ENCODE results near the gene TNKS1BP1. TPM values are rescaled to one million over a fixed set of nuclear protein-coding genes. Genes with fewer than 3 reads are reported as not detected.

TNKS1BP1 gene
- total RNA-seq, 4 donors from 2014 or later = 74.3 to 122 (median 119) TPM

DNA sequence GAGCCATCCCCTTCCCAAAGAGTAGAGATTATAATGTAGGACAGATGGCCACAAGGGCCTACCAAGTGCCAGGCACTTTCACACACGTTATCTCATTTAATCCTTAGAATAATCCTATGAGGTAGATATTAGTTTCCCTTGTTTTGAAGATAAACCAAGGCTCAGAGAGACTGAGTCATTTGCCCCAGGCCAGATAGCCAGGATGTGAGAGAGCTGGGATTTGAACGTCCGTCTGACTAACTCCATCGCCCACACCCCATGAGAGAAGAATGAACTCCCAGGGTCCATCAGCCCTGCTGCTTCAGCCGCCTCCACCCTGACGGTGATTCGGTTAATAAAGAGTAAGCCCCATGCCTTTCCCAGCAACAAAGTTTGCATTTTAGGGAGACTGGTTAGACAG, 45.5 kb upstream of the TNKS1BP1 start:
- Histone ChIP-seq H3K27ac (no peak overlapping the region), H3K9me3 (no peaks in the 10 kb centered on the region), H3K36me3 (no peaks in the 10 kb centered on the region), H3K27me3 (no peaks in the 10 kb centered on the region), H3K4me3 (no peak overlapping the region), H3K4me1 (no peaks in the 10 kb centered on the region)
- 87% methylated on average over 7 of the region's 7 CpGs; no CpG with 5 or more reads in 1 of the 2 donors for WGBS, 2 donors (ENCODE audit: low coverage in 1 of 2)
- in situ Hi-C loops (cut with MboI; ENCODE audit: low pct_ligation_motif_present in 1 of 4, low pct_unique_long_range_greater_than_20kb in 1 of 4, low sequenced_read_pairs in 3 of 4) (no loop called here), intact Hi-C loops (cut with DNase I; ENCODE audit: low total_unique reads) (no loop called here)
- TF ChIP-seq POLR2AphosphoS5 (IDR thresholded peaks at IDR 0.05) (no peak), POLR2A (IDR thresholded peaks at IDR 0.05) (no peak), EP300 (IDR thresholded peaks at IDR 0.05; ENCODE audit: low read depth) (no peak)
- TF ChIP-seq, protein P1, sequence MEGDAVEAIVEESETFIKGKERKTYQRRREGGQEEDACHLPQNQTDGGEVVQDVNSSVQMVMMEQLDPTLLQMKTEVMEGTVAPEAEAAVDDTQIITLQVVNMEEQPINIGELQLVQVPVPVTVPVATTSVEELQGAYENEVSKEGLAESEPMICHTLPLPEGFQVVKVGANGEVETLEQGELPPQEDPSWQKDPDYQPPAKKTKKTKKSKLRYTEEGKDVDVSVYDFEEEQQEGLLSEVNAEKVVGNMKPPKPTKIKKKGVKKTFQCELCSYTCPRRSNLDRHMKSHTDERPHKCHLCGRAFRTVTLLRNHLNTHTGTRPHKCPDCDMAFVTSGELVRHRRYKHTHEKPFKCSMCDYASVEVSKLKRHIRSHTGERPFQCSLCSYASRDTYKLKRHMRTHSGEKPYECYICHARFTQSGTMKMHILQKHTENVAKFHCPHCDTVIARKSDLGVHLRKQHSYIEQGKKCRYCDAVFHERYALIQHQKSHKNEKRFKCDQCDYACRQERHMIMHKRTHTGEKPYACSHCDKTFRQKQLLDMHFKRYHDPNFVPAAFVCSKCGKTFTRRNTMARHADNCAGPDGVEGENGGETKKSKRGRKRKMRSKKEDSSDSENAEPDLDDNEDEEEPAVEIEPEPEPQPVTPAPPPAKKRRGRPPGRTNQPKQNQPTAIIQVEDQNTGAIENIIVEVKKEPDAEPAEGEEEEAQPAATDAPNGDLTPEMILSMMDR (IDR thresholded peaks at IDR 0.05) = no peak
- no peak for DNase-seq

DNA sequence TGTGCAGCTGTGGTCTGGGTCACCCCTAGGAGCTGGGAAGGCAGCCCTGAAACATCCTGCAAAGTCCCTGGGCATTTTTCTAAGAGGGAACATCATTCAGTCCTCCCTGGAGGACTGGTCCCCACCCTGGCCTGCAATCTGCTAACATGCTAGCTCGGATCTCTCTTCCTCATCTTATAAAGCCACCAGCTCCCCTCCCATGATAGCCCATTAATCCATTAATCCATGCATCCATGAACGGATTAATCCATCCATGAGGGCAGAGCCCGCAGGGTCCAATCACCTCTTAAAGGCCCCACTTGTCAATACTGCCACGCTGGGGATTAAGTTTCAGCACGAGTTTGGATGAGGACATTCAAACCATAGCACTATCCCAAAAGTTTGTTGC, 44.1 kb upstream of the TNKS1BP1 start:
- Histone ChIP-seq H3K4me1 (no peaks in the 10 kb centered on the region), H3K36me3 (no peaks in the 10 kb centered on the region), H3K4me3 (no peak overlapping the region), H3K27me3 (no peaks in the 10 kb centered on the region), H3K9me3 (no peaks in the 10 kb centered on the region), H3K27ac (no peak overlapping the region)
- TF ChIP-seq, protein P1 (IDR thresholded peaks at IDR 0.05) = no peak
- TF ChIP-seq EP300 (IDR thresholded peaks at IDR 0.05; ENCODE audit: low read depth) (no peak), POLR2A (IDR thresholded peaks at IDR 0.05) (no peak), POLR2AphosphoS5 (IDR thresholded peaks at IDR 0.05) (no peak)
- WGBS, 2 donors (ENCODE audit: low coverage in 1 of 2) = 70% methylated on average over 5 of the region's 5 CpGs; no CpG with 5 or more reads in 1 of the 2 donors
- intact Hi-C loops (cut with DNase I; ENCODE audit: low total_unique reads) = no loop called here
- DNase-seq = no peak
- in situ Hi-C loops (cut with MboI; ENCODE audit: low pct_ligation_motif_present in 1 of 4, low pct_unique_long_range_greater_than_20kb in 1 of 4, low sequenced_read_pairs in 3 of 4) = no loop called here

DNA sequence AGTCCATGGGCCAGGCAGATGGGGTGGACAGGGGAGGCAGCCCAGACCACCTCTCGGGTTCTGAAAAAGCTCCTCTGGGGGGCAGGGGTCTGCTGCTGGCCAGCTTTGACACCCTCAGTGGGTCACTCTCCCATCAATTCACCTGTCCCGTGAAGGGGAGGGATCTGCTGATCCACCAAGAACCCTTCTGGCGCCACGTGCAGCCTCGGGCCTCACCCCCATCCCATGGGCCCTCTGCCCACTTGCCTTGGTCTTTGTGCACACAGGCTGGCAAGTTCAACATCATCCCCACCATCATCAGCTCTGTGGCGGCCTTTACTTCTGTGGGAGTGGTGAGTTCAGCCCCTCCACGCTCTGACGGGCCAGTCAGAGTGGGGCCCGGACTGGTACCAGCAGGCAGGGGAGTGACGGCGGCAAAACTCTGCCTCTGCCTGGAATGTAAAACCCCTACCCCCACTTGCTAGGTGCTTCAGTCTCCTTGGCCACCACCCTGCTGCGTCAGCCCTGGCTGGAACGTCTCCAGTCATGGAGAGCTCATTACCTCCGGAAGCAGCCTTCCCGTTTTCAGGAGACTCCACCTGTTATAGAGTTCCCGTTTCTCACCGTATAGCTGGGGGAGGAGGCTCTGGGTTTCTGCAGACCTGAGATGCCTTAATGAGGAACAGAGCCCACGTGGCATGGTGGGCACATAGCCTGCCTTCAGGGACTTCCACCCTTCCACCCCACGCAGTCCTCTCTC, 43.5 kb upstream of the TNKS1BP1 start:
- WGBS, 2 donors (ENCODE audit: low coverage in 1 of 2) = 48% methylated on average over 19 of the region's 19 CpGs; no CpG with 5 or more reads in 1 of the 2 donors
- intact Hi-C loops (cut with DNase I; ENCODE audit: low total_unique reads) (no loop called here), in situ Hi-C loops (cut with MboI; ENCODE audit: low pct_ligation_motif_present in 1 of 4, low pct_unique_long_range_greater_than_20kb in 1 of 4, low sequenced_read_pairs in 3 of 4) (no loop called here)
- DNase-seq = no peak
- Histone ChIP-seq H3K27ac (no peak overlapping the region), H3K4me1 (no peaks in the 10 kb centered on the region), H3K27me3 (no peaks in the 10 kb centered on the region), H3K4me3 (no peak overlapping the region), H3K9me3 (no peaks in the 10 kb centered on the region), H3K36me3 (no peaks in the 10 kb centered on the region)
- no peak for TF ChIP-seq POLR2A (IDR thresholded peaks at IDR 0.05)
- TF ChIP-seq, protein P1 (IDR thresholded peaks at IDR 0.05) = no peak
- TF ChIP-seq EP300 (IDR thresholded peaks at IDR 0.05; ENCODE audit: low read depth) = no peak
- no peak for TF ChIP-seq POLR2AphosphoS5 (IDR thresholded peaks at IDR 0.05)

DNA sequence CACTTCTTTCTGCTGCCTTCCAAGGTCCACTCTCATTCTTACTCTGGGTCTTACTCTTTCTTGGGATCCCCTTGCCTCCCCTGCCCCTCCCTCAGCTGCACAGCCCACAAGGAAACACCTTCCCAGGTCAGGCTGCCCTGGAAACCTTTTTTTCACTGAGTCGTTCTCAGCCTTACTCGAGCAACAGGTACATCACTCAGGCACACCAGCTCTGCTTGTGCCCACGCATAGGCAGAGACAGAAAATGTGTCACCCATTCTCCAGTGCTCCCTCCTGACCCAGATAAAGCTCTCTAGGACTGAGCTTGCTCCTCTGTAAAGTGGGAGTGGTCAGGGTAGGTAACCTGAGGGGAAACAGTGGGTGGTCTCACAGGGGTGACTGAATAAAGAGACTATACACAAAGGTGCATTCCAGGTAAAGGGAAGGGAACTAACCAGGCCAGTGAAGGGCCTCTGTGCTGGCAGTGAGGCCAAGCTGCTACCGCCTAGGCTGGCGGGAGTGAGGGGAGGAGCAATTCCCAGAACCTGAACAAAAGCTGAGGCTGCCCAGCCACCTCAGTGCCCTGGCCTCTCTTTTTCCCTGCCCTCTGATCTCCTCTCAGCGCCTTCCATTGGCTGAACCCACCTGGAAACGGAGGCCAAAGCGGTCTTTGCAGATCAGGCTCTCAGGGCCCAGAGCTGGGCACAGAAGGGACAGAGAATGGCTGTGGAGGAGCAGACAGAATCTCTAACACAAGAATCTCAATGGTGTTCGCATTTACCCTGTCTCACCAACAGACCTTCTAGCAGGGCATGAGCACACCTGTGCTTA, 40.3 kb upstream of the TNKS1BP1 start:
- H3K4me3 ChIP-seq = no peak overlapping the region
- DNase-seq = no peak
- no peak overlapping the region for H3K27ac ChIP-seq
- no peaks in the 10 kb centered on the region for H3K4me1 ChIP-seq
- intact Hi-C loops (cut with DNase I; ENCODE audit: low total_unique reads) (no loop called here), in situ Hi-C loops (cut with MboI; ENCODE audit: low pct_ligation_motif_present in 1 of 4, low pct_unique_long_range_greater_than_20kb in 1 of 4, low sequenced_read_pairs in 3 of 4) (no loop called here)
- WGBS, 2 donors (ENCODE audit: low coverage in 1 of 2) = 84 to 91% methylated on average over 4 to 9 of the region's 9 CpGs
- H3K36me3 ChIP-seq = no peaks in the 10 kb centered on the region
- TF ChIP-seq, protein P1 (IDR thresholded peaks at IDR 0.05) = no peak
- H3K9me3 ChIP-seq = no peaks in the 10 kb centered on the region
- no peaks in the 10 kb centered on the region for H3K27me3 ChIP-seq

All from transverse colon (tissue), 4 donors.